GM12891 (cell line): ENCODE results near the gene TES.

Source experiments
- PAX5 ChIP-seq: IDR thresholded peaks from 2 replicates; pipeline ENCODE4 v1.6.1; 2011; ENCODE audit warnings: low read length, moderate library complexity, mild to moderate bottlenecking; ENCODE audit not compliant: insufficient read depth, severe bottlenecking
- POLR2A ChIP-seq: IDR thresholded peaks from 2 replicates; pipeline ENCODE4 v1.6.1; 2011; ENCODE audit warnings: low read depth, low read length, control low read depth
- POLR2AphosphoS5 ChIP-seq: IDR thresholded peaks from 2 replicates; pipeline ENCODE4 v1.6.1; 2011; ENCODE audit warnings: low read depth, low read length, control low read depth
- POU2F2 ChIP-seq: IDR thresholded peaks from 2 replicates; pipeline ENCODE4 v1.6.1; 2011; ENCODE audit warnings: low read depth, mild to moderate bottlenecking, control low read depth, low read length, moderate library complexity
- SPI1 ChIP-seq: IDR thresholded peaks from 2 replicates; pipeline ENCODE4 v1.6.1; 2011; ENCODE audit warnings: low read depth, low read length, control low read depth
- TAF1 ChIP-seq: IDR thresholded peaks from 2 replicates; pipeline ENCODE4 v1.6.1; 2011; ENCODE audit warnings: low read depth, low read length, control low read depth

- TF ChIP-seq POLR2A (no peak), POLR2AphosphoS5 (no peak), PAX5 (no peak), POU2F2 (no peak), TAF1 (no peak), SPI1 (no peak)
Measured at GRCh38 chr7:116240024-116240668, 29.8 kb downstream of the TES start.
